ENCODE measurements around the gene COL23A1. TPM values are rescaled to one million over a fixed set of nuclear protein-coding genes. Genes with fewer than 3 reads are reported as not detected.

COL23A1 gene
- 0.09 TPM in 1 of 2 replicates, not detected in the other for total RNA-seq

GRCh38 chr5:178590141-178590923 is at the start of gene COL23A1:
TSS of gene COL23A1 (minus strand) at chr5:178590393.

GRCh38 chr5:178626484-178627258 is 36.5 kb upstream of the COL23A1 start, which contains the start of gene CLK4:
TSS of gene CLK4 (minus strand) at chr5:178627050. CDS start at chr5:178623416, 3,634 bp downstream.

GRCh38 chr5:178232124-178232919 is 357.9 kb downstream of the COL23A1 start, which contains the start of gene PHYKPL:
TSS of gene PHYKPL (minus strand) at chr5:178232802. CDS start at chr5:178232550, 252 bp downstream.

GRCh38 chr5:178204182-178204934 is 385.8 kb downstream of the COL23A1 start, which contains the start of gene HNRNPAB:
TSS of gene HNRNPAB (plus strand) at chr5:178204533. CDS start at chr5:178204838, 305 bp downstream.

Other genes starting within 250 kb of the COL23A1 start
- gene CLK4, start 36.7 kb upstream of the COL23A1 start, total RNA-seq = 21.1 and 27.3 TPM in 2 replicates
- gene ZNF354A, start 140.3 kb upstream of the COL23A1 start, total RNA-seq = 8.5 and 11.0 TPM in 2 replicates